ENCODE results near the gene CYBC1.

Gene CYBC1

DNA sequence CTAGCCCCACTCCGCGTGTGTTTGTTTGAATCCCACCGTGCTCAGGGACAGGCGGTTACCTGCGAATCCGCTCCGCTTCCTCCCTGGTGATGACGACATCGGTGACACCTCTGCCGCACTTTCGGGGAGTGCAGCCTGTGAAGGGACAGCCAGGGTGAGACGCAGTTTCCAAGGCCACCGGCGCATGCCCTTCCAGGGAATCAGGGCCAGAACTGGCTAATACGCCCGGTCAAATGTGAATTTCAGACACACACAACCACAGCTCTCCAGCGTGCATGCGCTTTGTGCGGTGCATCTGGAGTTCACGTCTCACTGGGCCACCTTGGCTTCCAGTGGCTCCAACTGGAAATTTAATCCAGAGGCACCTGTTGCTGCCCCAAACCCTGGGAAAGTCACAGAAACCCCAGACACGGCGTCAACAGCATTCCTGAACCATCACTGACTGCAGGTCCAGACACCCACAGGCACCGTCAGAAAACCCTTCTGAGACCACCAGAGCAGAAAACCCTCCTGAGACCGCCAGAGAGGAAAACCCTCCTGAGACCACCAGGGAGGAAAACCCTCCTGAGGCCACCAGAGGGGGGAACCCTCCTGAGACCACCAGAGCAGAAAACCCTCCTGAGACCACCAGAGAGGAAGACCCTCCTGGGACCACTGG lies 39.0 kb downstream of the CYBC1 start:
- no peak for DNase-seq (ENCODE audit: low read depth in 3 of 3, low spot score in 1 of 3)

DNA sequence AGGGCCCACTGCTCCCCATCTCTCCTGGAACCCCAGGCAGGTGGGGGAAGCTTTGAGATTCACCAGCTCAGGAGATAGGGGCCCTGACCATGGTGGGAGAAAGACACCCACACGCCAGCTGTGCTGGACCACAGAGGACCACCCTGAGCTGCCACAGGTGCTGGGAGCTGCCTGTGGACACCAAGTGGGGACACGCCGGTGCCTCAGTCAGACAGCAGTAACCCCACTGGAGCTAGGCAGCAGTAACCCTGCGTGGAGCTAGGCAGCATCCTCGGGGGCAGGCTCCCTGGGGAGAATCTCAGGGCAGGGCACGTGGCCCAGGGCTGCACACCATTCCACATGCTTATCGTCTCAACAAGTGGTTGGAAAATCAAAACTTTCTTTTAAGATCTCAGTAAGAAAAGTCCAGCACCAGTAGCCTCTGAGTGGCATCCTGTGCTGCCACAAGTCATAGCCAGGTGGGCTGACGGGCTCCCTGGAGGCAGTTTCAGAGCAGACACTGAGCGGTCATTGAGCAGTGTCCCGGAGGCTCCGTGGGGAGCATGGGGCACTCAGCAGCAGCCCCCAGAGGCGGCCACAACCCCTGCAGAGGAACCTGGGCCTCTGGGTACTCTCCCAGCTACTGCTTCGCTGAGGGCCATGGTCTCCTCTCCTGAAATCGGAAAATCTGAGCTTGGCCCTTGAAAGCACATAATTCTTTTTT lies 40.4 kb downstream of the CYBC1 start:
- no peak for DNase-seq (ENCODE audit: low read depth in 3 of 3, low spot score in 1 of 3)

DNA sequence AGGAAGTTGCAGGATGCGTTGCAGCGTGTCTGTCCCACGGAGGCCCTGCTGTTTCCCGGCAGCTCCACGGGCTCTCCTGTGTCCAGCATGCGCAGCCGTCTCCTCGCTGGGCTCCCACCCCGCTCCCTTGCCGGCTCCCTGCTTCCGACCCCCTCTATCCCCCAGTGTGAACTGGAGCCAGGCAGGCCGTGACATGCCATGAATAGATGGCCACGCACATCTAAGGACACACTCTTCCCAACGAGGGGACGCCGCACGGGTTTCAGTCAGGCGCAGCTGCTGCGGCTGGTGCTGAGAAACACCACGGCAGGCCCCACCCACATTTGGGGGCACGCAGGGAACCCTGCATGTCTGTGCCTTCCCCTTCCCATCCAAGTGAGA lies 41.6 kb downstream of the CYBC1 start:
- no peak for DNase-seq (ENCODE audit: low read depth in 3 of 3, low spot score in 1 of 3)

DNA sequence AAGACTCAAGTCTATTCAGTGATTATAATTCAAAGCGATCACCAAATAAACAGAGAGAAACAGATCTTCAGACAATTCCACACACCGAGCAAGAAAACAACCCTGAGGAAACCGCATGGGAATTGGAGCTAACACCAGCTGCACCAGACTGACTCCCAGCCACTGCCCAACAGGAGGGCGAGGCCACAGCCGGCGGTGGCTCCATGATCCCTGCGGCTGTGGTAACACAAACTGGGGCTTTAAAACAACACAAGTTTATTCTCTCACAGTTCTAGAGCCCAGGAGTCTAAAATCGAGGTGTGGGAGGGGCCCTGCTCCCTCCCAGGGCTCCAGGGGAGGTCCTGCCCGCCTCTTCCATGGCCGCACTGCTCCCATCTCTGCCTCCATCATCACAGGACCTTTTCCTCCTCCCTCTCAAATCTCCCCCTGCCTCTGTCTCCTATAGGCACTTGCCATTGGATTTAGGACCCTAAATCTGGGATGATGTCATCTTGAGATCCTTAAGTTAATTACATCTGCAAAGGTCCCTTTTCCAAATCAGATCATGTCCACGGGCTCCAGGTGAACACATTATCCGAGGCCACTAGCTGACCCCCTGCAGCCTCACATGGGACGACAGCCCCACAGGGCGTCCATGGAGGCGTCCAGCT lies 42.1 kb downstream of the CYBC1 start:
- no peak for DNase-seq (ENCODE audit: low read depth in 3 of 3, low spot score in 1 of 3)

DNA sequence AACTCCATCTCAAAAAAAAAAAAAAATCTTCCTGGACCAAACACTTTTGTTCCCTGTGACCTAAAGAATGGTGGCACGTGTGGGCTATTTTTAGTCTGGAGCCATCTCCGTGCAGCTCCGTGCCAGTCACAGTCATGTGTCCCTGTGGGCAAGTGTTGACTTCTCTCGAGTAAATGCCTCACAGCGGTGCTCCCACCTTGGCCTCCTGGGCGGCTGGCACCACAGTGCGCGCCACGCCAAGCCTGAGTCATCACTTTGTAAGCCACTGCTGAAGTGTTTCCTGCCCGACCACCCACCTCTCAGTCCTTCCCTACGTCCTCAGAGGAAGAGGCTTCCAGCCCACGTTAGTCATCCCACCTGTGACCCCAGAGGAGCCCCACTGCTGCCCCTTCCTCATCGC lies 43.3 kb downstream of the CYBC1 start:
- no peak for DNase-seq (ENCODE audit: low read depth in 3 of 3, low spot score in 1 of 3)

DNA sequence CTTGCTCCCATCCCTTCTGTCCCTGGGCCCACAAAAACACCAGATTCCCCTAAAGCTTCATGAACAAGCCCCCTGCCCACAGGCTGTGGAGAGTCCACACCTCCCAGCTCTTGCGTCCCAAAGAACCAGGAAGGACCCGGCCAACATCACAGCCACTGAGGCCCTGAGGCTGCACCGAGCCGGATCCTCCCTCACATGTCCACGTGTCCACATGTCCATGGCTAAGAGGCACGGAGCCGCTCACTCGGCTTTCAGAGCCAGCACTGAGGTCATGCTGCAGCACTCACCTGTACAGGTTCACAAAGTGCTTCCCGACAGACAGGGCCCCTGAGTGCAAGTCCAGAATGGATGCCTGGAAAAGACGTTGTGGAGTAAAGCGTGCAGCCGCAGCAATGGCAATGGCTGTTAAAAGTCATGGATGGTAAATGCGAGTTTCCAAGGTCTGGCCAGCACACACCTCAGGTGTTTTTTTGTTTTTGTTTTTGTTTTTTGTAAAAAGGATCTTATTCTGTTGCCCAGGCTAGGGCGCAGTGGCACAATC lies 44.4 kb downstream of the CYBC1 start:
- DNase-seq (ENCODE audit: low read depth in 3 of 3, low spot score in 1 of 3): no peak

DNA sequence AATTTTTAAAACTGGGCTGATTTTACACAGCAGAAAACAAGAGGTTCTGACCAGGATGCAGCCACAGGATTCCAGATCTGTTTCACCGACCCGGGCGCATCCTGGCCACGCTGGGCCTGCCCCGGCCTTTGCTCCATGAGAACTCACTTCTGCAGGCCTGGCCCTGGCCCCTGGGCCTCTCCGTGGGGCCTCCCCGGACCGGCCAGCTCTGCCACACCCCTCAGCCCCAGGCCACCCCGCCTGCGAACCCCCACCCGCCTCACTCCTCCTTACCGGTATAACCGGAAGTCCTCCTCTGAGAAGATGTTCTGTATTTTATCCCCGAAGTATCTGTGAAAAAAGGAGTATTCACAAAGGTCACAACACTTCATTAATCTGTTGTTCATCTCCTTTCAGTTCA lies 45.5 kb downstream of the CYBC1 start:
- DNase-seq (ENCODE audit: low read depth in 3 of 3, low spot score in 1 of 3): no peak

DNA sequence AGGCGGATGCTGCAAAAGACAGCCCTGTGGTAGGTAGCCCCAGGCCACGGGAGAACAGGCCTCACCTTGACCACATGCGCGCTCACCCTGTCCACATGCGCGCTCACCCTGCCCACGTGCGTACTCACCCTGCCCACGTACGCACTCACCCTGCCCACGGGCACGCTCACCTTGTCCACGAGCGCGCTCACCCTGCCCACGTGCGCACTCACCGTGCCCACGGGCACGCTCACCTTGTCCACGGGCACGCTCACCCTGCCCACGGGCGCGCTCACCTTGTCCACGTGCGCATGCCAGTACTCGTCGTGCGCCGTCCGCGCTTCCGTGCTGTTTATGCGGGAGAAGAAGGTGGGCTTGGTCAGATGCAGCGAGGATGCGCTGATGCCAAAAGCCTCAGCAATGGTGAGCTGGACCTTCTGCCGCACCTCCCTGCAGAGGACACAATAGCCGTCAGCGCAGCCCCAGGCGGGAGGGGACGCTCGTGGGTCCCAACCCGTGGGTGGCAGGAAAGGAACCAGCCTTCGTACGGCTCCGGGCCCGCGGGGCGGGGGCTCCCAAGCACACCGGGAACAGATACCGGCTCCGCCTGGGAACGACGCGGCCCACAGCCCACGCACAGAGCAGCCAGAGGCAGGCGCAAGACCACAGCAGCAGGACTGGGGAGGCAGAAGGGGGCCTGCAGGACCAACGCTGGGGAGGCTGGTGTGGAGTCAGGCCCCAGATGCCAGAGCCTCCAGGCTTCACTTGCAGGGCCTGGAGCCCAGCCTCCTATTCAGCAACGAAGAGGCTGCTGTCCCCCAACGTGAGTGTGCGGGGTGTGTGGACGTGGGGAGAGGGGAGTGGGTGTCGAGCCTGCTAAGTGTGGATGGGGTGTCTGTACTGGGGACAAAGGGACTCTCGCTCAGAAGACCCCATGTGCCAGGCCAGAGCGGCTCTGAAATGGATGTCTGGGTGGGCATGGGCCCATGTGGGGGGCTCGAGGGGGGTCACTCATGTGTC lies 46.6 kb downstream of the CYBC1 start:
- no peak for DNase-seq (ENCODE audit: low read depth in 3 of 3, low spot score in 1 of 3)

DNA sequence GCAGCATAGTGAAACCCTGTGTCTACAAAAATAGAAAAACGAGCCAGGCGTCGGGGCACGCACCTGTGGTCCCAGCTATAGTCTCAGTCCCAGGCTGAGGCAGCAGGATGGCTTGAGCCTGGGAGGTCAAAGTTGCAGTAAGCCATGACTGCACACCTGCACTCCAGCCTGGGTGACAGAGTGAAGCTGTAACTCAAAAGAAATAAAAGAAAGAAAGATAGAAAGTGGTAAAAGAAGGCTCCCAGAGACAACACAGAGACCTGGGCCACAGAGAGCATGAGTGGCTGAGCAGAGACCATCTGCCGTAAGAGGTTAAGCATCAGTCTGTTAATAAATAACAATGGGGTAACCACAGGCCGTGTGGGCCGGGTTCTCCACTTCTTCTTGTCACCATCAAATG lies 47.7 kb downstream of the CYBC1 start:
- DNase-seq (ENCODE audit: low read depth in 3 of 3, low spot score in 1 of 3): no peak

DNA sequence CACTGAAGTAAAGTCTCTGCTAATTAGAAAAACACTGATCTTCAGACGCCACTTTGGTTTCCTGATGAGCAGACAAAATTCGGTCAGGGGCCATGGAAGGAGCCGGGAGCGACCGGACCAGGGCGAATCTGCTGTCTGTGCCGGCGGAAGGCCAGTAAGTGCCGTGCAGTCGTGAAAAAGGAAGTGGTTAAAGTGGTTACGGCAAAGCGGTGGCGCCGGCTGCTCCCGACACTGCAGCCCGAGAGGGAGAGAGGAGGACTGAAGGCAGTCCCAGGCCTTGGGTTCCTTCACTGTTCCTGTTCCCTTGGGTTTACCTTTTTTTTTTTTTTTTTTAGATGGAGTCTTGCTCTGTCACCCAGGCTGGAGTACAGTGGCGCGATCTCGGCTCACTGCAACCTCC lies 49.7 kb downstream of the CYBC1 start:
- DNase-seq (ENCODE audit: low read depth in 3 of 3, low spot score in 1 of 3): peak in 2 of 3 donors; percentile 6 to 24

DNA sequence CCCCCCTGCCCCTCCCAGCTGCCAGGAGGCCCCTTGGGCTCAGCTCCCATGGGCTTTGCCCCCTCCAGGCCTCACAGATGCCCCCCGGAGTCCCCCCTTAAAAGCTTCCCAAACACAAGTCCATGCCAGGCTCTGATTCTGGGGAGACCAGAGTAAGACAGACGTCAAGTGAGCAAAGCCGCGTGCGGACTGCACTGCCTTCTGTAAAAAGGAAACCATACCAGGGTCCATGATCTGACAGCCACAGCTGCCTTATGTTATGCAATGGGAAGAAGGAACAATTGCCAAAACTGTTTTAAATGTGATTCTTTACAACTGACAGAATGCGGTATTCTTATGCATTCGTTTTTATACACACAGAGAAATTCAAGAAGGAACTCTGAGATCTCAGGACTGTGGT lies 50.3 kb downstream of the CYBC1 start:
- no peak for DNase-seq (ENCODE audit: low read depth in 3 of 3, low spot score in 1 of 3)

DNA sequence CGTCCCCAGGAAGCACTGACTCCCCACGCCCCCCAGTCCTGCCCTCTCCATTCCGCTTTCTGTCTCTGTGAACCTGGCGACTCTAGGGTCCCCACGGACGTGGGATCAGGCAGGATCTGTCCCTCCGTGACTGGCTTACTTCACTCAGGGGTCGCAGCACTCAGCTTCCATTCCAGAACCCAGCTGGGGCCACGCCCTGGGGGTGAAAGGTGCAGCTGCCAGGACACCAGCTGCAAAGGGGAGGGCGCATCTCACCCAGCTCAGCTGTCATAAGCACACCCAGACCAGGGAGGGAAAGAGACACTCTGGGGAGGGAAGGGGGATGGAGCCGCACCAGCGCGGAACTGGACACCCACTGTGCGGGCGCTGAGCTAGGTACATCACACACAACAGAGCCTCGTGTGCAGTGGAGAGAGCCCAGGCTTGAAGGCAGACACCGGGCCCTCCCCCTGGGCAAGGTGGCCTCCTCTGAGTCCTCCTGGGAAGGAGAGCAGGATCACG lies 50.9 kb downstream of the CYBC1 start:
- no peak for DNase-seq (ENCODE audit: low read depth in 3 of 3, low spot score in 1 of 3)

DNA sequence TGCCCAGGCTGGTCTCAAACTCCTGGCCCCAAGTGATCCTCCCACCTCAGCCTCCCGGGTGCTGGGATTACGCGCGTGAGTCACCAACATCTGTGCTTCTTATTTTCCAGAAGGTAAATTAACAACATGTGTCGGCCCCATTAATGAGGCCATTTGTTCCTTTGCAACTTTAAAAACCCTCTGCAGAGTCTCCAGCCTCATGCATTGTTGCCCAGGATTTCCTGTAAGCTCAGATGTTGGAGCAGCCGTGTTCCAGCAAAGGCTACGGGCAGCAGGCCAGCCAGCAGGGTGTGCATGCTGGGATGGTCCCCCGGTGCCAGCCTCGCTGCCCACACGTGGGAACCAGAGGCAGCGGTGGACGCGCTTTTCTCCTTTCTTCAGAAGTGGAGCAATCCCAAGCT lies 51.5 kb downstream of the CYBC1 start:
- DNase-seq (ENCODE audit: low read depth in 3 of 3, low spot score in 1 of 3): no peak

DNA sequence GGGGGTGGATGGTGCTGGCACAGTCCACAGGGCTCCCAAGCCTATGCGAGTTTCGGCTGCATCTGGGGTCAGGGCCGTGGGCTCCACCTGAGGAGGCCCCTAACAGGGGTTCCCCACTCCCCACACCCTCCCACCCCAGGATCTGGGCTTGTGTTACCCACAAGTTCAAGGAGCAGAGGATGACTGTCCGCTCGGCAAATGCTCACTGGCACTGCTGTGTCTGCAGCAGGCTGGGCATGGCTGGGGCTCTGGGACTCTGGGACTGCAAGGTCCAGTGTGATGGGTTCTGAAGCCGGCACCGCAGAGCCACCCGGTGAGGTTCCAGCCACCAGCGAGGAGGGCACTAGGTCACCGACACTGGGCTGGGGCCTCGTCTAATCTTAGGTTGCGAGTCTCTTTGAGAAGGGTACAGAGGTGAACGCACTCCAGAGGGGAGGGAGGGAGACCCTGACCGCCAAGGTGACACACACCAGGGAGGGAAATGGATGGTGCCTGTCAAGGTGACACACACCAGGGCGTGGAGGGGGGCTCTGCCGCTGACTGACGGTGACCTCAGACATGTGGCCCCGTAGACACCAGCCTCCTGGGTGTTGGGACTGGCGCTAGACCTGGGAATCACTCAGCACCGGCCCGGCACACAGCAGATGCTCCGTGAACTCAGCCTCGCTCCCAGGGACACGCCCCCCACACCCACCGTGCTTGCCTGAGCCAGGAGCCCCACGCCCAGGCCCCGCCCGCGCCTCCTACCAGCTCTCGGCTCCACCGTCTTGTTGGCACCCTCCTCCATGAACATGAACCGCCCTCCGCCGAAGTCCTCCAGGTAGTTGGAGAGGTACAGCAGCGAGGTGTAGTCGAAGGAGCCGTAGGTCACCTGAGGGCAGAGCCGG lies 52.9 kb downstream of the CYBC1 start:
- DNase-seq (ENCODE audit: low read depth in 3 of 3, low spot score in 1 of 3): no peak

DNA sequence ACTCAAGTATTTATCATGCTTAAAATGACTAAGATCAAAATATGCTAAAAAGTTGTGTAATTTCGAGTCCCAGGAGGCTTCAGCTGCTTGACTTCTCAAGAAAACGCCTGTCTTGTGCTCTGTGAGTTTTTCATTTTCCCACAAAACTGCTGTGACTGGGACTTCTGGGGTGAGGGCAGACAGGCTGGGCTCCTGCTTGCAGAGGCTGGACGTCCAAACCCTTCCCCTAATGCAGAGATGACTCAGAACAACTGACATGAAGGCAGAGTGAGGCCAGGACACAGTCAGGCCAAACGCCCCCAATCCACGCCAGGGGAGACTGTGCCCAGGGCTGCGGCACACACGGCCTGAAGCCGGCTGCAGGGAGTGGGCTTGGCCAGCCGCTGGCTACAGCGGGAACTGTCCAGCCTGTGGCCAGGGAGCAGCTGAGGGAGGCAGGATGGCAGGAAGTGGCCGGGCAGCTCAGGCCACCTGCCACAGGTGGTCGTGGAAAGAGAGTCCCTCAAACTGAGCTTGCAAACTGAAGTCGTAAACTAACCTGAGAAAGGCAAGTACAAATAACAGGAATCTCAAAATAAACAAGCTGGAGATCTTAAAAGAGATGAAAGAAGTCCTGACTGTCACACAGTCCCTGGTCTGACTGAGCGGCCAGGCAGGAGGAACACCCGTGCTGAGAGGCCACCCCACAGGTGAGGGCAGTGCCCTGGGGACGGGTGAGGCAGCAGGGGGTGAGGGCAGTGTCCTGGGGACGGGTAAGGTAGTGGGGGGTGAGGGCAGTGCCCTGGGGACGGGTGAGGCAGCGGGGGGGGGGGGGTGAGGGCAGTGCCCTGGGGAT lies 53.7 kb downstream of the CYBC1 start:
- DNase-seq (ENCODE audit: low read depth in 3 of 3, low spot score in 1 of 3): no peak

DNA sequence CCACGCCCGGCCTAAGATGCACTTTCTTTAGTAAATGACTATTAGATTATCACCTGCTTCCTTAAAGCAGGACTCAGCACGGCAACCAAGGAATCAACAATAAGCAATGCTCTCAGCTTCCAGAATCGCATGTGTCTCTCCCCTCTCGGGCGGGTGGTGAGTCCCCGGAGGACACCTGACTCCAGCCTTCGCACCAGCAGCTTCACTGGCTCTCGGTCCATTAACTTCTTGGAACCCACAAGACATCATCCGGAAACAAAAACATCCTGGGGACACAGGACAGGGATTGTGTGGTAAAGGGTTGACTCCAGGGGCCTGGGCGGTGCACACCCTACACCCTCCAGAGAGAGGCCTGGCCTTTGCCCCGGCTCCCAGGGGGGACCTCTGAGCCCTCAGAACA lies 56.3 kb downstream of the CYBC1 start:
- no peak for DNase-seq (ENCODE audit: low read depth in 3 of 3, low spot score in 1 of 3)

DNA sequence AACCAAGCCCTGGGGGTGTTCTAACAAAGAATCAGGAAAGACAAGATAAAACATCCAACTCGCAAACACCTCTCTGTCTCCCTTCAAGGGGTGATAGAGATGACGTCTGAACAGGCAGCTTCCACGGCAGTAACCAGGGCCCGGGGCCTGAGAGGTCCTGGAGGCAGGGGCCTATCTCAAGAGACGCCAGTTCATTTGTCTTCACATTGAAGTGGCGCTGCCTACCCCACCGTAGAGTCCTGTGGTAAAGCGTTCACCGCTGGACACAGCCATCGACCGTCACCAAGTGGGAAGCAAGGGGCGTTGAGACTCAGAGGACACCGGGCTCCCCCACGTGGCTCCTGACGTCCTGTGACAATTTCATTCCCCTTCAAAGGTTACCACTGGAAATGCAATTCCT lies 57.6 kb downstream of the CYBC1 start:
- DNase-seq (ENCODE audit: low read depth in 3 of 3, low spot score in 1 of 3): no peak
